ENCODE measurements around the gene SNX9.
A peak's percentile ranks its signal among the peaks of the same experiment; 100 is the strongest.

SNX9 gene

DNA sequence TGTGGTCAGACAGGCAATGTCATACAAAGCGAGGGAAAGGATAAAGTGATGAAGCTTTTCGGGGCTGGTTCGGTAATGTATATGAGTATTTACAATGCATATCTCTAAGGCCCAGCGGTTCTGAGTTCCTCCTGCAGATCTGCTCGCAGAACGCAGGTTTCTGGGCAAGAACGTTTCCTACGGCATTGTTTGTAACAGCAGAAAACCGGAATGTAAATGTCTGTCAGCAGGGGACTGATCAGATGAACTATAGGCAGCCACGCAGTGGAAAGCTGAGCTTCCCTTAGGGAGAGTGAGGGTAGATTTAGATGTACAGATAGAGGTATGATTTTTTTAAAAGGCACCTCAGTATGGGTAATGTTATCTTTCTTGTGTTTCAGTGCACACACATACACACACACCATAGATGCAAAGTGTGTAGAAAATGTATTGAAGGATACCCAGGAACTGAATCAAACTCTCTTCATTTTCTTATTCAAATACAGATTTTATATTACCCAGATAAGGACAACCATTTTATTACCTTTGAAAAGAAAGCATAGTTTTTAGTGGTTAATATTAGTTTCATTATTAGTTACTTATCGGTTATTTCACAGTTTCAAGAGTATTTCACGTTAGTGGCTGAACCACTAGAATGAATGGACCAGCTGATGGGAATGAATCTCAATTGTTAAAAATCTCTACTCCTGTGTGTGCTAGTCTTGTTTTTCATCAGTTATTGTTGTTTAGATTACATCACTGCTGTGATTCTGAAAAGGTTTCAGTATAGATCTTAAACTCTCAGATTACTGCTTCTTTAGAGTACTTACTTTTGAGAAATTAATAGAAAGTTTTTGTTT lies 56.2 kb downstream of the SNX9 start:
- Histone ChIP-seq H3K9me3 (ENCODE audit: insufficient read depth, low read depth, low read length) (no peaks in the 10 kb centered on the region), H3K23ac (ENCODE audit: low read length) (no peak overlapping the region), H4K8ac (ENCODE audit: low read depth, low read length) (no peak overlapping the region), H4K12ac (ENCODE audit: low read depth, low read length) (no peak overlapping the region), H3K4me2 (ENCODE audit: low read length) (no peak overlapping the region), H3K14ac (ENCODE audit: low read length) (no peak overlapping the region), H2BK120ac (ENCODE audit: insufficient read depth, low read length, poor library complexity) (no peak overlapping the region), H3K4me1 (ENCODE audit: control insufficient read depth in 1 of 2, insufficient read depth in 2 of 2, low read length in 2 of 2) (peaks cover 2 to 5% of the 10 kb centered on the region in 2 experiments), H2AK5ac (ENCODE audit: low read length) (no peak overlapping the region), H3K18ac (ENCODE audit: low read length) (no peak overlapping the region), H3K27me3 (ENCODE audit: insufficient read depth, low read length) (no peaks in the 10 kb centered on the region), H3K4me3 (ENCODE audit: low read depth, low read length) (no peak overlapping the region), H2AFZ (ENCODE audit: insufficient read depth, low read length, poor library complexity) (no peak overlapping the region), H4K91ac (ENCODE audit: low read depth, low read length) (no peak overlapping the region), H3K36me3 (ENCODE audit: control insufficient read depth in 1 of 2, insufficient read depth in 2 of 2, low read length in 2 of 2) (peaks cover 13 to 14% of the 10 kb centered on the region in 2 experiments), H2BK5ac (ENCODE audit: low read depth, low read length, poor library complexity) (no peak overlapping the region), H3K27ac (ENCODE audit: low read depth, low read length) (peak overlapping the region; percentile 43), H3K9ac (ENCODE audit: low read length) (no peak overlapping the region), H2BK12ac (ENCODE audit: low read length) (no peak overlapping the region), H3K79me2 (ENCODE audit: control insufficient read depth, insufficient read depth, low read length, poor library complexity) (no peaks in the 10 kb centered on the region), H3K79me1 (ENCODE audit: low read length) (no peaks in the 10 kb centered on the region), H3K4ac (ENCODE audit: low read depth, low read length) (no peak overlapping the region)
- DNase-seq: no peak
- no CpG with 5 or more reads among the region's 12 CpGs for WGBS (ENCODE audit: extremely low coverage, insufficient coverage, insufficient read length)

GRCh38 chr6:157879873-157880254 lies 56.8 kb downstream of the SNX9 start:
- Histone ChIP-seq H3K4me2 (ENCODE audit: low read length) (no peak overlapping the region), H3K14ac (ENCODE audit: low read length) (no peak overlapping the region), H3K27me3 (ENCODE audit: insufficient read depth, low read length) (no peaks in the 10 kb centered on the region), H2AK5ac (ENCODE audit: low read length) (no peak overlapping the region), H3K79me2 (ENCODE audit: control insufficient read depth, insufficient read depth, low read length, poor library complexity) (no peaks in the 10 kb centered on the region), H2BK5ac (ENCODE audit: low read depth, low read length, poor library complexity) (no peak overlapping the region), H3K4me3 (ENCODE audit: low read depth, low read length) (no peak overlapping the region), H3K9me3 (ENCODE audit: insufficient read depth, low read depth, low read length) (no peaks in the 10 kb centered on the region), H4K91ac (ENCODE audit: low read depth, low read length) (no peak overlapping the region), H3K79me1 (ENCODE audit: low read length) (no peaks in the 10 kb centered on the region), H2AFZ (ENCODE audit: insufficient read depth, low read length, poor library complexity) (no peak overlapping the region), H3K36me3 (ENCODE audit: control insufficient read depth in 1 of 2, insufficient read depth in 2 of 2, low read length in 2 of 2) (peaks cover 13 to 14% of the 10 kb centered on the region in 2 experiments), H4K8ac (ENCODE audit: low read depth, low read length) (no peak overlapping the region), H3K23ac (ENCODE audit: low read length) (no peak overlapping the region), H2BK12ac (ENCODE audit: low read length) (no peak overlapping the region), H3K4ac (ENCODE audit: low read depth, low read length) (no peak overlapping the region), H3K18ac (ENCODE audit: low read length) (no peak overlapping the region), H2BK120ac (ENCODE audit: insufficient read depth, low read length, poor library complexity) (no peak overlapping the region), H3K4me1 (ENCODE audit: control insufficient read depth in 1 of 2, insufficient read depth in 2 of 2, low read length in 2 of 2) (peaks cover 2 to 5% of the 10 kb centered on the region in 2 experiments), H3K27ac (ENCODE audit: low read depth, low read length) (peak overlapping the region; percentile 73), H4K12ac (ENCODE audit: low read depth, low read length) (no peak overlapping the region), H3K9ac (ENCODE audit: low read length) (no peak overlapping the region)
- DNase-seq: no peak
- WGBS (ENCODE audit: extremely low coverage, insufficient coverage, insufficient read length): no CpG with 5 or more reads among the region's 2 CpGs

DNA sequence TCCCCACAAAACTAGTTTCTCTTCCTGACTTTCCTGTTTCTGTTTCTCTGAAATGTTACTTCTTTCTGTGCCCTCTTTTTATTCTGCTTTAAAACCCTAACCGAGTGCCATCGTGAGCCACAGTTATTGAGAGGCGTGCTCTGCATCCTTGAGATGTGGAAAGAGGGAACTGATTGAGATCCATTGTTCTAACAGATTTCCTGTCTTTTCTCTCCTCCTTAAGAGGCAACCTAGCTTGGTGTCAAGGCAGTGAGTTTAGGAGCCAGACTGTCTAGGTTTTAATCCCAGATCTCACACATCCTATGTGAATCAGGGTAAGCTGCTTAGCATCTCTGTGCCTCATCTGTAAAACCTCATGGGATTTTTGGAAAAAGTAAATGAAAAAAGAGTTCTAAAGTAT lies 57.5 kb downstream of the SNX9 start:
- H2AFZ ChIP-seq (ENCODE audit: insufficient read depth, low read length, poor library complexity): no peak overlapping the region
- H2AK5ac ChIP-seq (ENCODE audit: low read length): no peak overlapping the region
- H2BK5ac ChIP-seq (ENCODE audit: low read depth, low read length, poor library complexity): no peak overlapping the region
- no peak overlapping the region for H4K91ac ChIP-seq (ENCODE audit: low read depth, low read length)
- H3K79me1 ChIP-seq (ENCODE audit: low read length): no peaks in the 10 kb centered on the region
- H3K23ac ChIP-seq (ENCODE audit: low read length): no peak overlapping the region
- H2BK12ac ChIP-seq (ENCODE audit: low read length): no peak overlapping the region
- no peak overlapping the region for H3K4ac ChIP-seq (ENCODE audit: low read depth, low read length)
- no peak overlapping the region for H3K4me3 ChIP-seq (ENCODE audit: low read depth, low read length)
- H3K27me3 ChIP-seq (ENCODE audit: insufficient read depth, low read length): no peaks in the 10 kb centered on the region
- no peak for DNase-seq
- H3K27ac ChIP-seq (ENCODE audit: low read depth, low read length): no peak overlapping the region
- H3K9me3 ChIP-seq (ENCODE audit: insufficient read depth, low read depth, low read length): no peaks in the 10 kb centered on the region
- H3K4me1 ChIP-seq (ENCODE audit: control insufficient read depth in 1 of 2, insufficient read depth in 2 of 2, low read length in 2 of 2): peaks cover 2 to 5% of the 10 kb centered on the region in 2 experiments
- WGBS (ENCODE audit: extremely low coverage, insufficient coverage, insufficient read length): no CpG with 5 or more reads among the region's 3 CpGs
- no peak overlapping the region for H3K4me2 ChIP-seq (ENCODE audit: low read length)
- no peak overlapping the region for H3K18ac ChIP-seq (ENCODE audit: low read length)
- H3K14ac ChIP-seq (ENCODE audit: low read length): no peak overlapping the region
- no peaks in the 10 kb centered on the region for H3K79me2 ChIP-seq (ENCODE audit: control insufficient read depth, insufficient read depth, low read length, poor library complexity)
- no peak overlapping the region for H2BK120ac ChIP-seq (ENCODE audit: insufficient read depth, low read length, poor library complexity)
- H4K12ac ChIP-seq (ENCODE audit: low read depth, low read length): no peak overlapping the region
- no peak overlapping the region for H4K8ac ChIP-seq (ENCODE audit: low read depth, low read length)
- peaks cover 11 to 12% of the 10 kb centered on the region in 2 experiments for H3K36me3 ChIP-seq (ENCODE audit: control insufficient read depth in 1 of 2, insufficient read depth in 2 of 2, low read length in 2 of 2)
- H3K9ac ChIP-seq (ENCODE audit: low read length): no peak overlapping the region

DNA sequence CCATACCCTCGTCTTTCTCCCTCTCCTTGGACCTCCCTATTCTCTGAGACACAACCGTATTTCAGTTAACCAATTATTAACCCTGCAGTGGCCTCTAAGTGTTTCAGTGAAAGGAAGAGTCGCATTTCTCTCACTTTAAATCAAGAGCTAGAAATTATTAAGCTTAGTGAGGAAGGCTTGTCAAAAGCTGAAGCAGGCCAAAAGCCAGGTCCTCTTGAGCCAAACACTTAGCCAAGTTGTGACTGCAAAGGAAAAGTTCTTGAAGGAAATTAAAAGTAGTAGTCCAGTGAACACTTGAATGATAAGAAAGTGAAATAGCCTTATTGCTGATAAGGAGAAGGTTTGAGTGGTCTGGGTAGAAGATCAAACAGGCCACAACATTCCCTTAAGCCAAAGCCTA lies 58.3 kb downstream of the SNX9 start:
- H3K9ac ChIP-seq (ENCODE audit: low read length): no peak overlapping the region
- H2AK5ac ChIP-seq (ENCODE audit: low read length): no peak overlapping the region
- H4K12ac ChIP-seq (ENCODE audit: low read depth, low read length): no peak overlapping the region
- no peak overlapping the region for H3K14ac ChIP-seq (ENCODE audit: low read length)
- H4K8ac ChIP-seq (ENCODE audit: low read depth, low read length): no peak overlapping the region
- no CpG with 5 or more reads among the region's 3 CpGs for WGBS (ENCODE audit: extremely low coverage, insufficient coverage, insufficient read length)
- no peaks in the 10 kb centered on the region for H3K79me1 ChIP-seq (ENCODE audit: low read length)
- no peak overlapping the region for H2BK120ac ChIP-seq (ENCODE audit: insufficient read depth, low read length, poor library complexity)
- H3K4me1 ChIP-seq (ENCODE audit: control insufficient read depth in 1 of 2, insufficient read depth in 2 of 2, low read length in 2 of 2): peaks cover 2 to 5% of the 10 kb centered on the region in 2 experiments
- H3K27me3 ChIP-seq (ENCODE audit: insufficient read depth, low read length): no peaks in the 10 kb centered on the region
- no peak overlapping the region for H2BK12ac ChIP-seq (ENCODE audit: low read length)
- H3K9me3 ChIP-seq (ENCODE audit: insufficient read depth, low read depth, low read length): no peaks in the 10 kb centered on the region
- no peak overlapping the region for H3K18ac ChIP-seq (ENCODE audit: low read length)
- H3K23ac ChIP-seq (ENCODE audit: low read length): no peak overlapping the region
- peaks cover 7 to 13% of the 10 kb centered on the region in 2 experiments for H3K36me3 ChIP-seq (ENCODE audit: control insufficient read depth in 1 of 2, insufficient read depth in 2 of 2, low read length in 2 of 2)
- H4K91ac ChIP-seq (ENCODE audit: low read depth, low read length): no peak overlapping the region
- H3K79me2 ChIP-seq (ENCODE audit: control insufficient read depth, insufficient read depth, low read length, poor library complexity): no peaks in the 10 kb centered on the region
- H2AFZ ChIP-seq (ENCODE audit: insufficient read depth, low read length, poor library complexity): no peak overlapping the region
- H3K4me3 ChIP-seq (ENCODE audit: low read depth, low read length): no peak overlapping the region
- H2BK5ac ChIP-seq (ENCODE audit: low read depth, low read length, poor library complexity): no peak overlapping the region
- no peak overlapping the region for H3K4me2 ChIP-seq (ENCODE audit: low read length)
- H3K27ac ChIP-seq (ENCODE audit: low read depth, low read length): no peak overlapping the region
- DNase-seq: no peak
- H3K4ac ChIP-seq (ENCODE audit: low read depth, low read length): no peak overlapping the region

Data from trophoblast cell (in vitro differentiated cells and primary cell).